Prostate gland (tissue), 2 donors: ENCODE results near the gene DECR2.

Experiments
- POLR2A ChIP-seq: fragments of 450-650 bp; IDR thresholded peaks from one replicate; pipeline ENCODE4 v1.6.1; 2016; ENCODE audit warnings: antibody characterized with exemption, mild to moderate bottlenecking
- POLR2AphosphoS5 ChIP-seq: sonication (generic); formaldehyde crosslinking; IDR thresholded peaks from one replicate; pipeline ENCODE4 v1.6.1; 2017; ENCODE audit warnings: antibody characterized with exemption
- TF ChIP-seq, protein P1 (sequence below), 4 experiments: fragments of 200-600 bp in 2 of 4; fragments of 450-650 bp in 2 of 4; sonication (generic) in 2 of 4; IDR thresholded peaks; 1 replicate in 3 of 4; 2 replicates in 1 of 4; pipeline ENCODE4 v1.5.1; 2016 to 2019; ENCODE audit warnings: antibody characterized with exemption in 4 of 4, mild to moderate bottlenecking in 2 of 4, moderate library complexity in 2 of 4

GRCh38 chr16:392450-393030 is 9.1 kb upstream of the DECR2 start:
- TF ChIP-seq, protein P1, sequence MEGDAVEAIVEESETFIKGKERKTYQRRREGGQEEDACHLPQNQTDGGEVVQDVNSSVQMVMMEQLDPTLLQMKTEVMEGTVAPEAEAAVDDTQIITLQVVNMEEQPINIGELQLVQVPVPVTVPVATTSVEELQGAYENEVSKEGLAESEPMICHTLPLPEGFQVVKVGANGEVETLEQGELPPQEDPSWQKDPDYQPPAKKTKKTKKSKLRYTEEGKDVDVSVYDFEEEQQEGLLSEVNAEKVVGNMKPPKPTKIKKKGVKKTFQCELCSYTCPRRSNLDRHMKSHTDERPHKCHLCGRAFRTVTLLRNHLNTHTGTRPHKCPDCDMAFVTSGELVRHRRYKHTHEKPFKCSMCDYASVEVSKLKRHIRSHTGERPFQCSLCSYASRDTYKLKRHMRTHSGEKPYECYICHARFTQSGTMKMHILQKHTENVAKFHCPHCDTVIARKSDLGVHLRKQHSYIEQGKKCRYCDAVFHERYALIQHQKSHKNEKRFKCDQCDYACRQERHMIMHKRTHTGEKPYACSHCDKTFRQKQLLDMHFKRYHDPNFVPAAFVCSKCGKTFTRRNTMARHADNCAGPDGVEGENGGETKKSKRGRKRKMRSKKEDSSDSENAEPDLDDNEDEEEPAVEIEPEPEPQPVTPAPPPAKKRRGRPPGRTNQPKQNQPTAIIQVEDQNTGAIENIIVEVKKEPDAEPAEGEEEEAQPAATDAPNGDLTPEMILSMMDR (IDR thresholded peaks at IDR 0.05), result no peak
- TF ChIP-seq POLR2AphosphoS5 (no peak), POLR2A (no peak)
